K562 treated with DMSO at 1 percent for 12 hours (cell line): ENCODE data around the gene ZMYM1. TPM values are rescaled to one million over a fixed set of nuclear protein-coding genes. Genes with fewer than 3 reads are reported as not detected.

ENCODE experiments used
- total RNA-seq: library from RNA; unstranded; fragments of 300-600 nt; gene quantifications from 2 replicates; pipeline ENCODE4 v1.2.3, GENCODE V29; 2022; ENCODE audit not compliant: insufficient read depth

Gene ZMYM1
- total RNA-seq: 2.5 and 12.0 TPM in 2 replicates

GRCh38 chr1:35079003-35079930 is at the start of gene ZMYM1:
Gene ZMYM1, plus strand, starts transcription at chr1:35079385. Its CDS starts 14,603 bp downstream, at chr1:35093988.

Other genes starting within 250 kb of the ZMYM1 start
- gene SMIM12, start 219.6 kb upstream of the ZMYM1 start, total RNA-seq: 44.9 and 51.7 TPM in 2 replicates
- not detected in 2 replicates for gene DLGAP3, start 149.7 kb upstream of the ZMYM1 start, total RNA-seq
- 20.5 and 29.1 TPM in 2 replicates for gene TMEM35B, start 94.0 kb upstream of the ZMYM1 start, total RNA-seq
- gene ZMYM6, start 47.4 kb upstream of the ZMYM1 start, total RNA-seq: 3.1 and 10.4 TPM in 2 replicates
- 144 and 280 TPM in 2 replicates for gene SFPQ, start 113.8 kb downstream of the ZMYM1 start, total RNA-seq
- gene ZMYM4, start 189.3 kb downstream of the ZMYM1 start, total RNA-seq: 8.8 and 51.6 TPM in 2 replicates